OCI-LY1 (cell line): Measurements from ENCODE around the gene FZD1.

ENCODE experiments used
- CTCF ChIP-seq: fragments of 200-600 bp; sonication (generic), shearing (Covaris generic); IDR thresholded peaks from 2 replicates; pipeline ENCODE4 v1.5.1; 2017; ENCODE audit warnings: mild to moderate bottlenecking, antibody characterized with exemption, low read length, moderate library complexity, mixed read lengths
- EZH2 ChIP-seq: fragments of 200-600 bp; sonication (generic), shearing (Covaris generic); IDR thresholded peaks from 2 replicates; pipeline ENCODE4 v1.8.0; 2017; ENCODE audit warnings: borderline replicate concordance, mixed run types, mild to moderate bottlenecking, antibody characterized with exemption, low read length, moderate library complexity, mixed read lengths

- TF ChIP-seq CTCF: no peak
- no peak for TF ChIP-seq EZH2
Observed at GRCh38 chr7:91235211-91235832, 28.9 kb upstream of the FZD1 start.
